ENCODE data around the gene PCAT7. TPM values are rescaled to one million over a fixed set of nuclear protein-coding genes. Genes with fewer than 3 reads are reported as not detected.
"Not testable (repeated sequence)": the region's sequence is repeated elsewhere in the genome, so short reads cannot be mapped to it uniquely, and the experiment has no call there.

PCAT7 gene
- total and polyA plus RNA-seq, 4 experiments from 2014 or later, result not detected

DNA sequence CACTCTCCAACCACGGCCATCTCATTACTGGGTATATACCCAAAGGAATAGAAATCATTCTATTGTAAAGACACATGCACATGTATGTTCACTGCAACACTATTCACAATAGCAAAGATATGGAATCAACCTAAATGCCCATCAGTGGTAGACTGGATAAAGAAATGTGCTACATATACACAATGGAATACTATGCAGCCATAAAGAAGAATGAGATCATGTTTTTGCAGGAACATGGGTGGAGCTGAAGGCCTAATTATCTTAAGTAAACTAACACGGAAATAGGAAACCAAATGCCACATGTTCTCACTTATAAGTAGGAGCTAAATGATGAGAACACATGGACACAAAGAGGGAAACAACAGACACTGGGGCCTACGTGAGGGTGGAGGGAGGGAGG, 9.4 kb downstream of the PCAT7 start:
- DNase-seq; H3K4me3 ChIP-seq (ENCODE audit: low read length in 2 of 2); H3K27ac ChIP-seq (ENCODE audit: low read depth, low read length); intact Hi-C loops (cut with micrococcal nuclease); H3K36me3 ChIP-seq (ENCODE audit: insufficient read depth, low read length); H3K27me3 ChIP-seq (ENCODE audit: insufficient read depth, low read length); H3K4me1 ChIP-seq (ENCODE audit: insufficient read depth, low read length); H3K27ac Mint-ChIP-seq; H3K4me3 Mint-ChIP-seq; POLR2A ChIA-PET (ENCODE audit: partially characterized antibody); H3K4me1 Mint-ChIP-seq; H3K9me3 Mint-ChIP-seq; H3K9me3 ChIP-seq (ENCODE audit: control insufficient read depth in 1 of 2, low read length in 2 of 2); CTCF ChIA-PET (ENCODE audit: partially characterized antibody); H3K36me3 Mint-ChIP-seq: not testable (repeated sequence)
- peaks cover 7 to 11% of the 10 kb centered on the region in 2 donors for H3K27me3 Mint-ChIP-seq

DNA sequence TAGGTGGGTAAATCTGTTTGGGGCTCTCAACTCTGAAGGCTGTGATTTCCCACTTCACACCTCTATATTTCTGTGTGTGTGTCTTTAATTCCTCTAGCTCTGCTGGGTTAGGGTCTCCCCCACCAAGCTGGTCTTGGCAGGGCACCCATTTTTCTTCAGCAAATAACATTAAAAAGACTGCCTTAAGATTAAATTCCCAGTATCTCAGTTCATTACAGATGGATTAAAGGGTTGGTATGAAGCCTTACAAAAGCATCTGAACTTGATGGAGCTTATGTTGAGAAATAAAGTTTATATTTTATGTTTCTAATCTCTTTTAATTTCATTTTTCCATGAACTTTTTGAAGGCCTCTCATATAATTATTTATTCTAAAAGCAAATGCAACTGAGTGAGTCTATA, 11.7 kb downstream of the PCAT7 start:
- Histone ChIP-seq H3K36me3 (ENCODE audit: insufficient read depth, low read length) (no peaks in the 10 kb centered on the region), H3K9me3 (ENCODE audit: control insufficient read depth in 1 of 2, low read length in 2 of 2) (no peaks in the 10 kb centered on the region), H3K27me3 (ENCODE audit: insufficient read depth, low read length) (no peaks in the 10 kb centered on the region), H3K4me3 (ENCODE audit: low read length in 2 of 2) (no peak overlapping the region), H3K4me1 (ENCODE audit: insufficient read depth, low read length) (no peaks in the 10 kb centered on the region), H3K27ac (ENCODE audit: low read depth, low read length) (no peak overlapping the region)
- DNase-seq, result no peak
- intact Hi-C loops (cut with micrococcal nuclease), result no loop called here
- Mint-ChIP-seq H3K4me1 (no peaks in the 10 kb centered on the region), H3K27me3 (peaks cover 6 to 10% of the 10 kb centered on the region in 2 donors), H3K4me3 (no peak overlapping the region), H3K36me3 (no peaks in the 10 kb centered on the region), H3K27ac (no peak overlapping the region), H3K9me3 (peaks cover 0 to 4% (median 0%) of the 10 kb centered on the region in 8 donors)
- ChIA-PET CTCF (ENCODE audit: partially characterized antibody) (no interaction called here), POLR2A (ENCODE audit: partially characterized antibody) (no interaction called here)

DNA sequence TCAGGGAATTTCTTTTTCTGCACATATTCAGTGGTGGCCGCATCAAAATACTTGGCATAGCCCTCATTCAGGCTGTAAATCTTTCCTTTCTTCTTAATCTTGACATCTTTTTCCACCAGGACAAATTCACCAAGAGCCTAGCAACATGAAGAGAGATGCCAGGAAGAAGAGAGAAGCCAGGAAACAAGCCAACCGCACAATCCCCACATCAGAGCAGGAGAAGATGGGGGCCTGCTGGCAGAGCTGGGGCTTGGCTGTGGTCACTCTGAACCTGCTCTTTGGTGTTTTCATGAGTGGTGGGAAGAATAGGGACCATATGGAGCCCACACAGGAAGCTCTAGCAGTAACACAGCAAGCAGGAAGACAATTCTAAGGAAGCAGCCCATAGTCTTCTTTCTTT, 12.4 kb downstream of the PCAT7 start:
- Mint-ChIP-seq H3K4me3 (no peak overlapping the region), H3K9me3 (peaks cover 0 to 4% (median 0%) of the 10 kb centered on the region in 8 donors), H3K27me3 (peaks cover 4 to 12% of the 10 kb centered on the region in 2 donors), H3K27ac (no peak overlapping the region), H3K36me3 (no peaks in the 10 kb centered on the region), H3K4me1 (no peaks in the 10 kb centered on the region)
- Histone ChIP-seq H3K36me3 (ENCODE audit: insufficient read depth, low read length) (no peaks in the 10 kb centered on the region), H3K4me3 (ENCODE audit: low read length in 2 of 2) (no peak overlapping the region), H3K27me3 (ENCODE audit: insufficient read depth, low read length) (no peaks in the 10 kb centered on the region), H3K27ac (ENCODE audit: low read depth, low read length) (no peak overlapping the region), H3K4me1 (ENCODE audit: insufficient read depth, low read length) (no peaks in the 10 kb centered on the region), H3K9me3 (ENCODE audit: control insufficient read depth in 1 of 2, low read length in 2 of 2) (no peaks in the 10 kb centered on the region)
- intact Hi-C loops (cut with micrococcal nuclease), result no loop called here
- CTCF ChIA-PET (ENCODE audit: partially characterized antibody), result interaction anchor here (0.6 kb wide), 1 partner anchor 676 kb away, joined by 3 read pairs; no protein-coding TSS in a partner anchor
- POLR2A ChIA-PET (ENCODE audit: partially characterized antibody), result no interaction called here
- no peak for DNase-seq

DNA sequence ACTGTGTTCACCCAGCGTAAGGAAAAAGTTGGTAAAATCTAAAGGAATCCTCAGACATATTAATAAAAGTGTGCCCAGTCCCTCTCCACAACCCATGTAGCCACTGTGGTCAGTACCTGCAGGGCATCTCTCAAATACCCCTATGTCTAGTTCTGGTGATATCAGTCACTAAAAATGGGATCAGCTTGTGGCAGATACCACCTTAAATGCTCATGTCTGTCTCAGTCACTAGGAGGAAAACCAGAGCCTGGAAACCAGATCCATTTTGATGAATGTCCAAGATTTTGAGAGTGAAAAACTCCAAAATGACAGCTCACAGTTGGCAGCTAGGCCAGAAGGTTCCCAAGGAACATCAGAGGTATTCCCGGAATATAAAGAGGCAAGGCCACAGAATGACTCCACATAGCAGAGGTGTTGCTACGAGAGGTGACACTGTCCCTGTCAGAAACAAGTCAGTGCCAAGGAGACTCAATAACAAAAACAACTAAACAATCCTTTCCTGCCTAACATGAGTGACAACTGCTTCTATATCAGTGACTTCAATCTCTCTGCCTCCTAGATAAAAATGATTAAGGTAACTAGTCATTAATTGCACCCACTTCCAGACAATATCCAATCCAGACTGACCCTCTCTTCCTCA, 13.5 kb downstream of the PCAT7 start:
- H3K4me3 ChIP-seq (ENCODE audit: low read length in 2 of 2), result no peak overlapping the region
- intact Hi-C loops (cut with micrococcal nuclease), result no loop called here
- no peak overlapping the region for H3K27ac Mint-ChIP-seq
- H3K4me1 Mint-ChIP-seq, result no peaks in the 10 kb centered on the region
- CTCF ChIA-PET (ENCODE audit: partially characterized antibody), result no interaction called here
- H3K9me3 ChIP-seq (ENCODE audit: control insufficient read depth in 1 of 2, low read length in 2 of 2), result no peaks in the 10 kb centered on the region
- no peak for DNase-seq
- POLR2A ChIA-PET (ENCODE audit: partially characterized antibody), result no interaction called here
- no peak overlapping the region for H3K27ac ChIP-seq (ENCODE audit: low read depth, low read length)
- H3K27me3 Mint-ChIP-seq, result peaks cover 2 to 13% of the 10 kb centered on the region in 2 donors
- no peaks in the 10 kb centered on the region for H3K4me1 ChIP-seq (ENCODE audit: insufficient read depth, low read length)
- no peak overlapping the region for H3K4me3 Mint-ChIP-seq
- H3K36me3 ChIP-seq (ENCODE audit: insufficient read depth, low read length), result no peaks in the 10 kb centered on the region
- peaks cover 0 to 4% (median 0%) of the 10 kb centered on the region in 8 donors for H3K9me3 Mint-ChIP-seq
- H3K27me3 ChIP-seq (ENCODE audit: insufficient read depth, low read length), result no peaks in the 10 kb centered on the region
- no peaks in the 10 kb centered on the region for H3K36me3 Mint-ChIP-seq

- ChIA-PET CTCF (ENCODE audit: partially characterized antibody) (no interaction called here), POLR2A (ENCODE audit: partially characterized antibody) (no interaction called here)
- Histone ChIP-seq H3K36me3 (ENCODE audit: insufficient read depth, low read length) (no peaks in the 10 kb centered on the region), H3K4me3 (ENCODE audit: low read length in 2 of 2) (no peak overlapping the region), H3K9me3 (ENCODE audit: control insufficient read depth in 1 of 2, low read length in 2 of 2) (no peaks in the 10 kb centered on the region), H3K4me1 (ENCODE audit: insufficient read depth, low read length) (no peaks in the 10 kb centered on the region), H3K27ac (ENCODE audit: low read depth, low read length) (no peak overlapping the region), H3K27me3 (ENCODE audit: insufficient read depth, low read length) (no peaks in the 10 kb centered on the region)
- no peaks in the 10 kb centered on the region for H3K4me1 Mint-ChIP-seq
- peaks cover 0 to 2% (median 0%) of the 10 kb centered on the region in 8 donors for H3K9me3 Mint-ChIP-seq
- H3K4me3 Mint-ChIP-seq, result no peak overlapping the region
- intact Hi-C loops (cut with micrococcal nuclease), result no loop called here
- H3K27me3 Mint-ChIP-seq, result peaks cover 1 to 9% of the 10 kb centered on the region in 2 donors
- H3K27ac Mint-ChIP-seq, result no peak overlapping the region
- DNase-seq, result no peak
- no peaks in the 10 kb centered on the region for H3K36me3 Mint-ChIP-seq
Measured at GRCh38 chr9:94568972-94569712, 14.3 kb downstream of the PCAT7 start.

DNA sequence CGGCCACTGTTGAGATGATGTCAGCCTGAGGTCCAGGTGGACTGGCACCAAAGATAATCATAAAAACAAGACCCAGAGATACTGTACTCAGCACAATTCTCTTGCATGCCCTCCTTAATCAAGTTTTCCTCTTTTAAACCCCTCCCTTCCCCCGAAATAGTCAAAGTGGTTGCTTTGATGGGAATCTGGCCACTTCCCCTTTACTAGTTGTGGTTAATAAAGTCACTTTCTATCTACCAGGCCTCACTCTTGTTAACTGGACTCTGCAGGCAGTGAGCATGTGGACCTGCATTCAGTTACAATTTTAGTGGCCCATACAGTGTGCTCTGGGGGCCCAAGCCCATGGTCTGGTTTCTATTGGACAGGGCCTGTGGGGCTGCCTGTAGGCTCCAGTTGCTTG, 21.2 kb downstream of the PCAT7 start:
- H3K27ac Mint-ChIP-seq, result peak overlapping the region in 1 of 7 donors; percentile 70
- Histone ChIP-seq H3K4me3 (ENCODE audit: low read length in 2 of 2) (no peak overlapping the region), H3K27me3 (ENCODE audit: insufficient read depth, low read length) (no peaks in the 10 kb centered on the region), H3K9me3 (ENCODE audit: control insufficient read depth in 1 of 2, low read length in 2 of 2) (no peaks in the 10 kb centered on the region), H3K4me1 (ENCODE audit: insufficient read depth, low read length) (no peaks in the 10 kb centered on the region), H3K27ac (ENCODE audit: low read depth, low read length) (no peak overlapping the region), H3K36me3 (ENCODE audit: insufficient read depth, low read length) (no peaks in the 10 kb centered on the region)
- no peaks in the 10 kb centered on the region for H3K9me3 Mint-ChIP-seq
- no peak overlapping the region for H3K4me3 Mint-ChIP-seq
- intact Hi-C loops (cut with micrococcal nuclease), result no loop called here
- ChIA-PET CTCF (ENCODE audit: partially characterized antibody) (no interaction called here), POLR2A (ENCODE audit: partially characterized antibody) (no interaction called here)
- H3K27me3 Mint-ChIP-seq, result peaks cover 4 to 16% of the 10 kb centered on the region in 2 donors
- no peaks in the 10 kb centered on the region for H3K36me3 Mint-ChIP-seq
- peaks cover 0 to 1% (median 0%) of the 10 kb centered on the region in 4 donors for H3K4me1 Mint-ChIP-seq
- no peak for DNase-seq

- peaks cover 0 to 1% (median 0%) of the 10 kb centered on the region in 4 donors for H3K4me1 Mint-ChIP-seq
- H3K27me3 ChIP-seq (ENCODE audit: insufficient read depth, low read length), result no peaks in the 10 kb centered on the region
- H3K36me3 ChIP-seq (ENCODE audit: insufficient read depth, low read length), result no peaks in the 10 kb centered on the region
- H3K9me3 ChIP-seq (ENCODE audit: control insufficient read depth in 1 of 2, low read length in 2 of 2), result no peaks in the 10 kb centered on the region
- DNase-seq, result no peak
- no peak overlapping the region for H3K27ac ChIP-seq (ENCODE audit: low read depth, low read length)
- no peaks in the 10 kb centered on the region for H3K36me3 Mint-ChIP-seq
- ChIA-PET CTCF (ENCODE audit: partially characterized antibody) (interaction anchor here (1.3 kb wide), 1 partner anchor 10 kb away, joined by 3 read pairs; no protein-coding TSS in a partner anchor), POLR2A (ENCODE audit: partially characterized antibody) (no interaction called here)
- no peaks in the 10 kb centered on the region for H3K9me3 Mint-ChIP-seq
- H3K27me3 Mint-ChIP-seq, result peaks cover 4 to 12% of the 10 kb centered on the region in 2 donors
- no peak overlapping the region for H3K4me3 ChIP-seq (ENCODE audit: low read length in 2 of 2)
- no peak overlapping the region for H3K4me3 Mint-ChIP-seq
- intact Hi-C loops (cut with micrococcal nuclease), result no loop called here
- no peak overlapping the region for H3K27ac Mint-ChIP-seq
- no peaks in the 10 kb centered on the region for H3K4me1 ChIP-seq (ENCODE audit: insufficient read depth, low read length)
Measured at GRCh38 chr9:94577036-94577435, 22.2 kb downstream of the PCAT7 start.
